ENCODE data around the gene ADNP2.

ADNP2 gene

DNA sequence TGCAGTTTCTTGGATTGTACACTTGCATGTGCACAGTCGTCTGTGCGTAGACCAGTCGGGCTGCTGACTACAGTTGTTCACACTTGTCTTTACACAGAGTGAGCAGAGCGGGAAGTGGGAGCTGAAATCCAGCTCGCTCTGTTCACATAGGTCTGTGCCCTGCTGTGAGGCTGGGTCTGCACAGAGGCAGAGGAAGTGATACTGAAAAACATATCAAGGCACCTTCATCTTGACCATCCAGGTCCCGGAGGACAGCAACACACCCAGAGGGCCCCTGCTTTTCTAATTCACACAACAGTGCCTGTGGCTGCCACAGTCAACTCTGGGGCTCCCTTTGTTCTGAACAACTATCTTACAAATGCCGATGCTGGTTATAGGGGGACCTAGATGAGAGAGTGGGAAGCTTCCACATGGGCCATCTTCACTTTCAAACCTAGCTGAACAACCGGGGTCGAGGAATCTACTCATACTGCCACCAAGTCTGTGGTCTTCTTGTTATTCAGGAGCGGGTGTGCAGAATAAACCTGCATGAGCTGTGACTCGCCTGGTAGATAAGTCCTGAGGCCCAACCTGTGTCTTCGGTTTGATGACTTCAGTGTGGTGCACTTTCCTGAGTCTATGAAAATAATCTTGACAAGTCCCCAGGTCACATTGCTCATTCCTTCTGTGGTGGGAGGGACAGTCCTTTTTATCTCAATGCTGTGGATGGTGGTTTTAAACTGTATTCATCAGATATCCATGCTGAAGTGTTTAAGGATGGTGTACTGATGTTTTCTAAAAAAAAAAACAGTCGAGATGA, 3.5 kb upstream of the ADNP2 start:
- TF ChIP-seq, protein P1, sequence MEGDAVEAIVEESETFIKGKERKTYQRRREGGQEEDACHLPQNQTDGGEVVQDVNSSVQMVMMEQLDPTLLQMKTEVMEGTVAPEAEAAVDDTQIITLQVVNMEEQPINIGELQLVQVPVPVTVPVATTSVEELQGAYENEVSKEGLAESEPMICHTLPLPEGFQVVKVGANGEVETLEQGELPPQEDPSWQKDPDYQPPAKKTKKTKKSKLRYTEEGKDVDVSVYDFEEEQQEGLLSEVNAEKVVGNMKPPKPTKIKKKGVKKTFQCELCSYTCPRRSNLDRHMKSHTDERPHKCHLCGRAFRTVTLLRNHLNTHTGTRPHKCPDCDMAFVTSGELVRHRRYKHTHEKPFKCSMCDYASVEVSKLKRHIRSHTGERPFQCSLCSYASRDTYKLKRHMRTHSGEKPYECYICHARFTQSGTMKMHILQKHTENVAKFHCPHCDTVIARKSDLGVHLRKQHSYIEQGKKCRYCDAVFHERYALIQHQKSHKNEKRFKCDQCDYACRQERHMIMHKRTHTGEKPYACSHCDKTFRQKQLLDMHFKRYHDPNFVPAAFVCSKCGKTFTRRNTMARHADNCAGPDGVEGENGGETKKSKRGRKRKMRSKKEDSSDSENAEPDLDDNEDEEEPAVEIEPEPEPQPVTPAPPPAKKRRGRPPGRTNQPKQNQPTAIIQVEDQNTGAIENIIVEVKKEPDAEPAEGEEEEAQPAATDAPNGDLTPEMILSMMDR (IDR thresholded peaks at IDR 0.05; ENCODE audit: low read depth, low read length), result no peak
- no peak for DNase-seq (ENCODE audit: extremely low read depth, low read depth)

DNA sequence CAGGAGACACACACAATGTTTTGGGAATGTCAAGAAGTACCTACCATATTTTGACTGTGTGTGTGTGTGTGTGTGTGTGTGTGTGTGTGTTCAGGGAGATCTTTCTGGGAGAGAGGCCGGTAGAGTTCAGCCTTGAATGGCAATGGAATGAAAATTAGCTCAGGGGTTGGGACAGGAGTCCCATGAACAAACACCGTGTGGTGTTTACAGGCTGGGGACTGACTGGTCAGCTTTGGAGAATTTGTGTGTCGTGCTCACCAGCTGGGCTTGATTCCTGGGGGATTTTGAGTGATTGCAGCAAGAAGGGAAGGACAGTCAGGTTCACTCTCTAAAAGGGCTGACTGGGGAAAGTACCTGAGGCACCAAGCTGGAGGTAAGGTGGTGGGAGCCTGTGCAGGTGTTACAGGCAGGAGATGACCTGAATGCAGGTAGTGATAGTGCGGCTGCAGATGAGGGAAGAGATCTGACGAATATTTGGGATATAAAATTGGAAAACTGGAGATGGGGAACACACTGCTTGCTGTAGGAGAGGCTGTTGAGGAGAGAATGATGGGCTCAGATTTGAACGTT, 2.5 kb upstream of the ADNP2 start:
- TF ChIP-seq, protein P1 (IDR thresholded peaks at IDR 0.05; ENCODE audit: low read depth, low read length), result no peak
- DNase-seq (ENCODE audit: extremely low read depth, low read depth), result no peak

DNA sequence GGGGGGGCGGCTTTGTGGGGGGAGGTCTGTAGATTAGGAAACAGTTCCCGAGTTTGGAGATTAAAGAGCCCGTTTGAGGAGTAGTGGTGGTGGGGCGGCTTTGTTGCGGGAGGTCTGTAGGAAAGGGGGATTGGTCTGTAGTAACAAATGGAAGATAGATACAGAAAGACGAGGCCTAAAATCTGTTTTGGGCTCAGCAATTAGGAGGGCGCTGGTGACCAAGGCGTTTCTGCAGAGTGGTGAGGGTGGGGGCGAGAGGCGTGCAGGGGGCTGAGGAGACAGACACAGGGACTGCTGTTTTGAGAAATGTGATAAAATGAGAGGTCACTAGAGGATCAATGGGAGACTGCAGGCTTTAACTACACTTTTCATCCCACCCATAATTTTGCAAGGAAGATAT, 1.6 kb upstream of the ADNP2 start:
- TF ChIP-seq, protein P1 (IDR thresholded peaks at IDR 0.05; ENCODE audit: low read depth, low read length), result no peak
- DNase-seq (ENCODE audit: extremely low read depth, low read depth), result no peak

DNA sequence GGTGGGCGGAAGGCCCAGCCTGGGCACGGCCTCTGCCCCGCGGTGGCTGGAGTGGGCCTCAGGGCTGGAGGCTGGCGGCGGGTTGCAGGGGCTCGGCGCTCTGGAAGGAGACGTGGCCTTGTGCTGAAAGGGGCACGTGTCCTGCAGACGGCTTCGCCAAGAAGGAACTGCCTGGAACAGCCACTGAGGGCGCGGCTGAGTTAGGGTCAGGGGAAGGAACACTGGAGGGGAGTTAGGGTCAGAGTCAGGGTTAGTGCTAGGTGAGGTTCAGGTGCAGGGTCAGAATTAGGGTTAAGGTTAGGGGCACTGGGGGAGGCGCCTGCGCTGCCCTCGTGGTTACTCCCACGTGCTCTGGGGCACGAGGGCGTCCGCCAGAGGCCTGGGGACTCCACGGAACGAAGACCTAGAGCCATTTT, 933 bp upstream of the ADNP2 start:
- TF ChIP-seq, protein P1 (IDR thresholded peaks at IDR 0.05; ENCODE audit: low read depth, low read length), result no peak
- DNase-seq (ENCODE audit: extremely low read depth, low read depth), result no peak

DNA sequence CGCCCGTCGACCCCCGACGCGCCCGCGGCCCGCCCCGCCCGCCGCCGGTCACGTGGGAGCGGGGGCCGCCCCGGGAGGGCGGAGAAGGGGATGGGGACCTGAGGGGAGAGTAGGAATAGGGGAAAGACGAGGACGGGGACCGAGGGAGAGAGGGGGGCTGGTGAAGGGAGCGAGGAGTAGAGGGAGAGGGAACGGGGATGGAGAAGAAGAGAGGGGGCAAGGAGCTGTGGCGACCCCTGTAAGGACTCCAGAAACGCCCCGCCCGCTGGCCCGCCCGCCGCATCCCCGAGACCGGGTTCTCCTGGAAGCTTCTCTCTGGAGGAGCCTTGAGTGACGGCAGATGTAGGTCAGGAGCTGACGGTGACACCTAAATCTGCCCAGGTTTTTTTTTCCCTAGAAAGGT, 615 bp downstream of the ADNP2 start:
- TF ChIP-seq, protein P1 (IDR thresholded peaks at IDR 0.05; ENCODE audit: low read depth, low read length), result no peak
- no peak for DNase-seq (ENCODE audit: extremely low read depth, low read depth)

DNA sequence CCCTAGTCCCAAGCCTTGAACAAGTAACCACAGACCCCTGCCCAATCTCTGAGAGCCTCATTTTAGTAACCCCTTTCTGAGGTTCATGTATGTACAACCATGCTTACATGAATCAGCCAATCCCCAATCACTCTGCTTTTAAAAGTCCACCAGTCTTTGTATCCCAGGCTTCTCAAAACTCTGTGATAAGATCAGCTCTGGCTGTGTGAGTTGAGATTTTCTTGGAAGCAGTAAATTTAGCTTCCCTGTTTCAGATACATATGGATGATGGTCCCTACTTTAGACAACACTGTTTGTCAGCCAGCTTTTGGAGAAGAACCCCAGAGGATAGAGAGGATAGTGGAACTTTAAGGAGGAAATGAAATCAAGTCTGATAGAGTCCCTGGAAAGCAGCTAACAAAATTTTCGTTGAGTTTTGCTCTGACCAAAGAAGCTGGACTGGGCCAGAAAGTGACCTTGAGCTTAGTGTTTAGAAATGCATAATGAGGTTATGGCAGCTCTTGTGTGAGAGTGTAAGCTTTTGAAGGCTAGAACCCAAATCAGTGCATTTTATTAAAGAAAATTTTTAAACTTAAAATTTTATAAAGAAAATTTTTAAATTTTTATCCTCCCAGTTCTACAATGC, 3.7 kb downstream of the ADNP2 start:
- TF ChIP-seq, protein P1 (IDR thresholded peaks at IDR 0.05; ENCODE audit: low read depth, low read length), result no peak
- DNase-seq (ENCODE audit: extremely low read depth, low read depth), result no peak

DNA sequence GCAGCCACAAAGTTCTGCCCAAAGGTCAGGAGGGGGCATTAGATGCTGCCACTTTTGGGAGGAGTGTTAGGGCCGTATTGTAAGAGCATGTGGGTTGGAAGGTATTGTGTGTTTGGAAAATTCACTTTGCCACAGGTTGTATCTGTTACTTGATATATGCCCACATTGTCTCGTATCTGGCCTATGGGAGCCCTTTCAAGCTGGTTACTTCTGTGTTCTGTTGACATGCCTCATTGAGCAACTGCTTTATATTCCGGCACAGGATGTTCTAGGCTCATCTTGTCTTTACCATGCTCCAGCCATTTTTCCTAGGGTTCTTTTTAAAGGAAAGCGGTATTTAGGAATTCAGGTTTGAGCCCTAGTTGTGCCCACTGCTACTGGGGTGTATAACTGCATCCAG, 6.0 kb downstream of the ADNP2 start:
- DNase-seq (ENCODE audit: extremely low read depth, low read depth), result no peak
- TF ChIP-seq, protein P1 (IDR thresholded peaks at IDR 0.05; ENCODE audit: low read depth, low read length), result no peak

Data from AG09319 (cell line).